HG03175 (cell line): ENCODE measurements around the gene TSSK2.
"Not testable (repeated sequence)": the region's sequence is repeated elsewhere in the genome, so short reads cannot be mapped to it uniquely, and the experiment has no call there.

Experiments
- ATAC-seq: cut with Tn5 transposase; IDR thresholded peaks from one replicate; pipeline ENCODE4 v1.9.1; 2021; ENCODE audit warnings: mild to moderate bottlenecking, moderate library complexity; ENCODE audit not compliant: unreplicated experiment

TSSK2 gene

DNA sequence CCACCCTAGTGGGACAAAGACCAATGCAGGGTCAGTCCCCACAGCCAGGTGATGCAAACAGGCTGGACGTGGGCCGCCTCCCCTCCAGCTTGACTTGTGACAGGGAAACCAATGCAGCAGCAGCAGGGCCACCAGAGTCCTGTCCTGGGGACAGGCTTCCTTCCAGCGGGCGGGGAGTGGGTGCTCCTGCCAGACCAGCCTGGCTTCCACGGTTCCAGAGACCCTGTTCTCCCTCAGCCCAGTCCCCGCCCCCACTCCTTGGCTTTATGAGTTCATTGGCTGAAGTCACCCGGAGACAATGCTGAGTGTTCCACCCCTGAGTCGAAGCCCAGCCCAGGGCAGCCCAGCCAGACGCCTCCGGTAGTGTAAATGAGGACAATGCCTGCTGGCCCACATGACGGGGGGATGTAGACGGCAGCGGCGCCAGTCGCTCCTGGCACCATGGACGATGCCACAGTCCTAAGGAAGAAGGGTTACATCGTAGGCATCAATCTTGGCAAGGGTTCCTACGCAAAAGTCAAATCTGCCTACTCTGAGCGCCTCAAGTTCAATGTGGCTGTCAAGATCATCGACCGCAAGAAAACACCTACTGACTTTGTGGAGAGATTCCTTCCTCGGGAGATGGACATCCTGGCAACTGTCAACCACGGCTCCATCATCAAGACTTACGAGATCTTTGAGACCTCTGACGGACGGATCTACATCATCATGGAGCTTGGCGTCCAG is at the start of gene TSSK2:
TSSK2 (plus strand) TSS at position 350 of the 726 bp plus-strand sequence; CDS start at position 442, 92 bp downstream.
- ATAC-seq: no peak

DNA sequence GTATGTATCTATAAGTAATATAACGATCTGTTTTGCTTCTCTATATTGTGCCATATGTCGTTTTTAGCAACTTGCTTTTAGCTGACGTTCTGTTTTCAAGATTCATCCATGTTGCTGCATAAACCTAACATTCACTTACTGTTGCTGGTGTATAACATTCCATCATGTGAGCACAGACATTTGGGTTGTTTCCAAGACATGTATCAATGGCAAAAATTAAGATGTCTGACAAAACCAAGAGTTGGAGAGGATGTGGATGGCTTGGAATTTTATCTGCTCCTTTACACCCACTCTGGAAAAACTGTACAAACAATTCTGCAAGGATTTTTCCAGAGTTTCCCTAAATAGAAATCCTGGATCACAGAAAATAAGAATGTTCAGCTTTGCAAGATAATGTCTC is 49.8 kb upstream of the TSSK2 start:
- no peak for ATAC-seq

DNA sequence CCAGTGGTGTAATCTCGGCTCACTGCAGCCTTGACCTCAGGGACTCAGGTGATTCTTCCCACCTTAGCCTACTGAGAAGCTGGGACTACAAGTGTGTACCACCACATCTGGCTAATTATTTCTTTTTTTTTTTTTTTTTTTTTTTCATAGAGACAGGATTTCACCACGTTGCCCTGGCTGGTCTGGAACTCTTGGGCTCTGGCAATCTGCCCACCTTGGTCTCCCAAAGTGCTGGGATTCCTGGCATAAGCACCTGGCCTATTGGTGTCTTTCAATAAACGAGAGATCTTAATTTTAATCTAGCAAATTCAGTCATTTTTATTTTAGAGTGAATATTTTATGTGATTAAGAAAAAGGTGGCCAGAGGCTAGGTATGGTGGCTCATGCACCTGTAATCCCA is 49.0 kb upstream of the TSSK2 start:
- no peak for ATAC-seq

DNA sequence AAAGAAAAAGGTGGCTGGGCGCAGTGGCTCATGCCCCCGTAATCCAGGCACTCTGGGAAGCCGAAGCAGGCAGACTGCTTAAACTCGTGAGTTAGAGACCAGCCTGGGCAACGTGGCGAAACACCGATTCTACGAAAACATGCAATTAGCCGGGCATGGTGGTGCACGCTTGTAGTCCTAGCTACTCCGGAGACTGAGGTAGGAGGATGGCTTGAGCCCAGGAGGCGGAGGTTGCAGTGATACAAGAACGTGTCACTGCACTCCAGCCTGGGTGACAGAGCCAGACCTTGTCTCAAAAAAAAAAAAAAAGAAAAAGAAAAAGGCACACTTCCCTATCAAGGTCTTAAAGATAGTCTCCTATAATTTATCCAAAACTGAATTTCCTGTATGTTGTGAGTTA is 48.3 kb upstream of the TSSK2 start:
- ATAC-seq: no peak

DNA sequence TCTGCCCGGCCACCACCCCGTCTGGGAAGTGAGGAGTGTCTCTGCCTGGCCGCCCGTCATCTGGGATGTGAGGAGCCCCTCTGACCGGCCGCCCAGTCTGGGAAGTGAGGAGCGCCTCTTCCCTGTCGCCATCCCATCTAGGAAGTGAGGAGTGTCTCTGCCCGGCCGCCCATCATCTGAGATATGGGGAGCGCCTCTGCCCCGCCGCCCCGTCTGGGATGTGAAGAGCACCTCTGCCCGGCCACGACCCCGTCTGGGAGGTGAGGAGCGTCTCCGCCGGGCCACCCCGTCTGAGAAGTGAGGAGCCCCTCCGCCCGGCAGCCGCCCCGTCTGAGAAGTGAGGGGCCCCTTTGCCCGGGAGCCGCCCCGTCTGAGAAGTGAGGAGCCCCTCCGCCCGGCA is 47.0 kb upstream of the TSSK2 start:
- not testable (repeated sequence) for ATAC-seq

DNA sequence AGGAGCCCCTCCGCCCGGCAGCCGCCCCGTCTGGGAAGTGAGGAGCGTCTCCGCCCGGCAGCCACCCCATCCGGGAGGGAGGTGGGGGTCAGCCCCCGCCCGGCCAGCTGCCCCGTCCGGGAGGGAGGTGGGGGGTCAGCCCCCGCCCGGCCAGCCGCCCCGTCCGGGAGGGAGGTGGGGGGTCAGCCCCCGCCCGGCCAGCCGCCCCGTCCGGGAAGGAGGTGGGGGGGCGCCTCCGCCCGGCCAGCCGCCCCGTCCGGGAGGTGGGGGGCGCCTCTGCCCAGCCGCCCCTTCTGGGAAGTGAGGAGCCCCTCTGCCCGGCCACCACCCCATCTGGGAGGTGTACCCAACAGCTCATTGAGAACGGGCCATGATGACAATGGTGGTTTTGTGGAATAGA is 46.5 kb upstream of the TSSK2 start:
- ATAC-seq: not testable (repeated sequence)

DNA sequence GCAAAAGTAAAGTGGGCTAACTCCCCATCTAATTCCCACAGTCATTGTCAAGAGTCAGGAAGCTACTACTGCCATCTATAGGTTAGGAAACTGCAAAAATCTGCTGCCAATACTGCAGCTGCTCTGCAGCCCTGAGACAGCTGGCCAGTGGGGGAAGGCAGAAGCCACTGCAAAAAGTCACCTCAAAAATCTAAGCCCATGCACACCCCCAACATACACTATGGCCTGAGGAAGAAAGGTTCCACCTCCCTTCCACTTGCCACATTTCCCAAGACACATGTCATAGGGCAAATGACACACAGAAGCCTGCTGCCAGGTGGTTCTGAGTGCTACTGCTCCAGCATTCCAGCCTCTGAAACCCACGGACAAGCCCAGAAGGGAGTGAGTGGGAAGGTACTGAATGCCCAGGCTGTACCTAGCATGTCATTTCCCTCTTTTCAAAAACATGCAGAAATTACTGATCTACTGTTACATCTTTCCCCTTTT is 45.8 kb upstream of the TSSK2 start:
- no peak for ATAC-seq

DNA sequence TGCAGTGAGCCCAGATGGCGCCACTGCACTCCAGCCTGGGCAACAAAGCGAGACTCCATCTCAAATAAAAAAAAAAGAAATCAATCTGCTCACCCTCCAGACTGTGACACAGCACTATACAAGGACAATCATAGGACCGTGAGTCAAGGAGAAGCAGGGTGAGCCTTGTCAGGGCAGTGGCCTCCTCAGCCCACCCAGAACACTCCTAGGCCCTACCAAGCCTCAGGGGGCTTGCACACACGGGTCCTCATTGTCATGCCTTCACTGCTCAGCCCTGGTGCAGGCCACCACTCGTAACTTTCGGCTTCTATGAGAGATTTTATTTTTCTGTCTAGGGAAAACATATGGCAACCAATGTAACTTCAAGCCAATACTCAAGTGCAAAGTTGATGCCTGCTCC is 44.7 kb upstream of the TSSK2 start:
- no peak for ATAC-seq

DNA sequence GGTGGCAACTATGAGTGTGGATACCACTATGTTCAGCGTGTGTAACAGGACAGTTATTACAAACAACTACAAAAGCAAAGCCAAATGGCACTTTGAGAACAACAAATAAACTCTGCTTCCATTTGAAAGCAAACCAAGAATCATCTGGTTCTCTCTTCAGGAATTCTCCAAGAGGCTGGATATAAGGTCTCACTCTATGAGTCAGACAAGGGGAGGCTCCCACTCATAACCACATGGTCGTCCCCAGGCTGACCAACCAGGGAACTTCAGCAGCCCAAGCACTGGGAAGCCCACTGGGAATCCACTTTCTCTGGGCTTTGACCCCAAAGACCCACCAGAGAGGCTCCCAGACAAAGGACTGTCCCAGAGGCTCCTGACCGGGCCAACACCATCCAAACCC is 44.2 kb upstream of the TSSK2 start:
- no peak for ATAC-seq

DNA sequence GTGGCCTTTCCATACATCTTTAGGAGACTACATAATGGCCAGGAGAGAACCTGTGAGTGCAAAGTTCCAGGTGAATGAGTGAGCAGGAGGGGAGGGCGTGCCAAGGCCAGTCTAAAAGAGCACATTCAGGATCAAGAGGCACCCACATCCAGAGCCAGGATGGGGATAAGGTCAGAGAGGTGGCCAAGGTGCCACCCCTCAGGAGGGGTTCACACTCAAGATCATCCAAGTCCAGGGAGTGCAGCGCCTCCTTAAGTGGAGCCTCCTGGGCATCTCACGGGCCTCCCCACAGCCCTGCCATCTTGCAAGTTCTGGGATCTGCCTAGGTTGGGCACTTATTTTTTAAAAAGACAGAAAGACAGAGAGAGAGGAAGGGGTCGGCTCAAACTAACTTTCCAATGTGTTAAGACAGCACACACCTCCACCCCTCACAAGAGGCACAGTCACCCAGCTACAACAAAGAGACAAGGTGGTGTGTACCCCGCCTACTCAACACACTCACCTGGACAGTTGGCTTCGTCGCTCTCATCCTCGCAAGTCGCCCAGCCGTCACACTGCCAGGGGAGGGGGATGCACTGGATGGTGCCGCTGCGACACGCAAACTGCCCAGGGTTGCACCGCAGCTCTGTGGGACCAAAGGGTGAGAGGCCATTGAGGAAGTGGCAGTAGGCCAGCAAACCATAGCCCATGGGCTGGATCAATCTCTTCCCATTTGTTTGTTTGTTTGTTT is 42.1 kb upstream of the TSSK2 start:
- no peak for ATAC-seq

DNA sequence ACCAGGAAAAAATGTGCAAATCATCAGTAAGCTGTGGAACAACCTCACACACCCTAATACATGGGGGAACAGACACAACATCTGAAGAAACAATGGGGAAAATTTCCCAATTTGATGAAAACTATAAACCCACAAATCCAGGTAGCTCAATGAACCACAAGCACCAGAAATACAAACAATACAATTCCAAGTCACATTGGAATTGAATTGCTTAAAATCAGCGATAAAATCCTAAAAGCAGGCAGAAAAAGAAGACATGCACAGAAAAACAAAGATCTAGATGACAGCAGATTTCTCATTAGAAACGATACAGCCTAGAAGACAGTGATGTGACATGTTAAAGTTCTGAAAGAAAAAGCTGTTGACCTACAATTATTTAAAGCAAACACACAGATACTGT is 40.9 kb upstream of the TSSK2 start:
- no peak for ATAC-seq

DNA sequence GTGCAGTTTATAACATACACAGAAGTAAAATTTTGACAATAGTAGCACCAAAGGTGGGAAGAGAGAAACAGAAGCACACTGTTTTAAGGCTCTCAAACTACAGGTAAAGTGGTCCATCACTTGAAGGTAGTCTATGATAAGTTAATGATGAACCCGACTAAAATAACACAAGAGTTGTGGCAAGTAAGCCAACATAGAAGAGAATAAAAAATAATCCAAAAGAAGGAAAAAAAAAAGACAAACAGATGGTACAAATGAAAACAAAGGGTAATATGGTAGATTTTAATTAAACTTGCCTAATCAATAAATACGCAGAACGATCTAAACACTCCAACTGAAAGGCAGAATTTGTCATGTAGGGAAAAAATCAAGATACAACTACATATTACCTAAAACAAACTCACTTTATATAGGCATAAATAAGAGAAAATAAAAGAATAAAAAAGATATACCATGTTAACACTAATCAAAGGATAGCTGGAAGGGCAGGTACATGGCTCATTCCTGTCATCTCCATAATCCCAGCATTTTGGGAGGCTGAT is 40.5 kb upstream of the TSSK2 start:
- no peak for ATAC-seq

DNA sequence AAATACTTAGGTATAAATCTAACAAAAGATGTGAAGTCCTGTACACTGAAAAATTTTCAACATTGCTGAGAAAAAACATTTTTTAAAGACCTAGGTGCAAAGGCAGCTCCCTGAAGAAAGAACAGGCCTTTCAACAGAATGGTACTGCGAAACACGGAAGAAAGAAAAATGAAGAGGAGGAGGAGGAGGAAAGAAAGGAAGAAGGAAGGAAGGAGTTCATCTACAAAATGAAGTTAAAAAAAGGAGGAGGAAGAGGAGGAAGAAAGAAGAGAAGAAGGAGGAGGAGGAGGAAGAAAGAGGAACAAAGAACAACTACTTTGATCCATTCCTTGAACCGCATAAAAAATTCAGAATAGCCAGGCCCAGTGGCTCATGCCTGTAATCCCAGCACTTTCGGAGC is 38.4 kb upstream of the TSSK2 start:
- no peak for ATAC-seq

DNA sequence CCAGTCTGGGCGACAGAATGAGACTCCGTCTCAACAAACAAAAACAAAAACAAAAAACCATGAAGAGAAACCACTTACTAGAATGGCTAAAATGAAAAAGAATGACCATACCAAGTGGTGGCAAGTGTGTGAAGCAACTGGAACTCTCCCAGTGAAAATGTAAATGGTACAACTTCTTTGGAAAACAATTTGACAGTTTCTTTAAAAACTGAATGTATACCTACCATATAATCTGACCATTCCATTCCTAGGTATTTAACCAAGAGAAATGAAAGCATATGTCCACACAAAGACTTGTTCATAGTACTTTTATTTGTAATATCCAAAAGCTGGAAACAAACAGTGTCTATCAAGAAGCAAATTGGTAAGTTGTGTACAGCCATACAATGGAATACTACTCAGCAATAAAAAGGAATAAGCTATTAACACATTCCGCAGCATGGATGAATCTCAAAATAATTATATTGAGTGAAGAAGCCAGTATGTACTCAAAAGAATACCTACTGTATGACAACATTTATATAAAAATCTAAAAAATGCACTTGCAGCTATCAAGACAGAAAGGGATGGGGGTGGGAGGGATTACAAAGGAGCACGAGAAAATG is 36.6 kb upstream of the TSSK2 start:
- ATAC-seq: no peak

DNA sequence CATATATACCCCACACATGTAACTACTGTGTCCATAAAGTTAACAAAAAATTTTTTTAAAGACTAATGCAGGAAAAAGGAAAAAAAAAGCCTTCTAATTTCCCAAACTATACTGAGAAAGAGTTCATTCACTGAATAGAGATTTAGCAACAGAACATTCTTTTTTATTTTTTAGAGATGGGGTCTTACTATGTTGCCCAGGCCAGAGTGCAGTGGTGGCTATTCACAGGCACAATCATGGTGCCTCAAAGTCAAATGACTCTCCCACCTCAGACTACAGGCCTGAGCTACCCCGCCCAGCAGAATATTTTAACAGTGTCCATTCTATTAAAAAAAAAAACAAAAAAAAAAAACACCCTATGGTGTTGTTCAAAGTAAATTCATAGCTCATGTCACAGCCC is 34.6 kb upstream of the TSSK2 start:
- ATAC-seq: no peak

DNA sequence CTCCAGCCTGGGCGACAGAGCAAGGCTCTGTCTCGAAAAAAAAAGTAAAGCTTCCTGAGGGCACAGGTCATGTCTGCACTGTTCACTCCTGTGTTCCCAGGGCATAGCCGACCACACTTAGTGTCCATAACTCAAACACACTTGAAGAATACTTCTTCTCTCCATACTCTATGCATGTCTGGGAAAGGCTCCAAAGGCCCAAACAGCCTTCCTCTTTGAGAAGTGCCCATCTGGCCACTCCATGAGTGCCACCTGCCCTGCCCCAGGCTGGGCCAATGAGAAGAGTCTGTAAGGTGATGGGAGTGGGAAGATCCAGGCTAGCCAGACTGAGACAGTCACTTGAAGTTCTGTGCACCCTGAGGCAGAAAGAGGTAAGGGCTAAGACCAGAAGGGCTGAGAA is 33.6 kb upstream of the TSSK2 start:
- ATAC-seq: no peak

DNA sequence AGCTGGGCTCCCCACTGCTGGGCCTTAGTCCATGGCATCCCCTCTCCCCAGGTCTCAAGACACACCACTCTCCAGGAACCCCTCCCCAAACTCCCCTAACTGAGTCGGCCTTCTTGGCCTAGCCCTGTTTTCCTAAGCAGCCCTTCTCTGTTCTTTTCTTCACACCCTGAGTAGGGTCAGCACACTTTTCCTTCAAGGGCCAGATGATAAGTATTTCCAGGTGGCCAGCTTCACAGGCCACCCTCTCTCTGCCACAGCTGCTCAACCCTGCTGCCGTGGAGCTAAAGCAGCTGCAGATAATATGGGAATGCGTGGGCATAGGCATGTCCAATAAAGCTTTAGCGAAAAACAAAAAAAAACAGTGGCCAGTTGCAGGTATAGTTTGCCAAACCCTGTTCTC is 33.0 kb upstream of the TSSK2 start:
- ATAC-seq: no peak

DNA sequence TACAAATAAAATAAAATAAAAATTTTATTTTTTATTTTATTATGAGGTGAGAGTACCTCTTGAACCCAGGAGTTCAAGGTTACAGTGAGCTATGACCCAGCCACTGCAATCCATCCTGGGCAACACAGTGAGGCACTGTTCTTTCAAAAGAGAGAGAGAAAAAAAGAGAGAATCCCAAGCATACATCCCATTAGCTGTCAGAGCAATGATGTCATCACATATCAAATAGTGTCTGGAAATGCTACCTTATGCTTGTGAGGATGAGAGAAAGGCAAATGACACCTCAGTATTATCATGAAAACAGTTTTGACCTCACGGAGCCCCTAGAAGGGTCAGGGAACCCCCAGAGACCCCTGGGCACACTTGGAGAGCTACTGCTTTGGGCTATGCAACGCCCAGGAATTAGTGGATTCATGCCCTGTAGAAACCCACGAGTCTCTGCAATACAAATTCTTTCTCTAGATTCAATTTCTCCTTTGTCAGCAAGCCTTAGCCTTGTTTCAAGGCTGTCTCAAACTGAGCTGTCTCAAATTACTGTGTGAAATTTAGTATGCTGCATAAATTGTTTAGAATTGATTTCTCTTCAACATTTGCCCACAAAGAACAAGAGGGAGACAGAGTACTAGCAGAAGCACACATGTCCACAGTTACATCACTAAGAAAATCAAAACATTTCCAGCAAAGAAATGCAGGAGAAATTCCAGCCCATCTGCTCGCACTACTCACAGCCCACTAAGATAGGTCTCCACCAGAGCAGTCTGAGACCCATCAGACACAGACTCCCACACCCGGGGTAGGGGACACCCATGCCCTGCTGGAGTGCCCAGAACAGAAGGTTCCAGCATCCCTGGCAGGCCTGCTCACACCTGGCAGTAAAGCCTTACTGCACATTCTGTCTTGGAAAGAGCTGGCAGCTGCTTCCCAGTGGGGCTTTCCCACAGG is 27.0 kb upstream of the TSSK2 start:
- no peak for ATAC-seq

DNA sequence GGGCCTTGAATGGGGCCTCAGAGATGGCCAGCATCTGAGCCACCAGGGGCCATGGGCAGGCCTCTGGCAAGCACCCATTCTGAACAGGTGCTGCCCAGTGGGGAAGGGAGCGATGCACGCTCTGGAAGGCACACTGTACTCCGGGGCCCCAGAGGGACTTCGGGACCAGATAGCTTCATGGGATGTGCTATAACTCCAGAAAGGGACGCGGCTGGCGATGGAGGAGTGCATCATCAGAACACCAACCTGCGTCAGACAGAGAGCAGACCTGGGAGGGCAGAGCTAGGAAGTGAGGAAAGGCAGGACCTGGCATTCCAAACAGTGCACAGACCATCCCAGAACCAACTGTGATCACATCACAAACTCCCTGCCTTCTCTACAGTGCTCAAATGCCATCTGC is 25.7 kb upstream of the TSSK2 start:
- no peak for ATAC-seq
